Right lobe of liver (tissue), 6 donors: ENCODE measurements around the gene CD58. TPM values are rescaled to one million over a fixed set of nuclear protein-coding genes. Genes with fewer than 3 reads are reported as not detected.

Source experiments
- ATAC-seq, 4 donors: fragments of 200-7000 bp; cut with Tn5 transposase; one replicate each; pipeline ENCODE4 v1.9.1; 2020; ENCODE audit warnings: mild to moderate bottlenecking in 4 of 4, moderate library complexity in 4 of 4
- DNase-seq, 3 donors: peaks; one replicate each; pipeline ENCODE4 v3.0.0-alpha.2; 2020
- H3K27ac ChIP-seq, 3 donors: fragments of 200-600 bp; one replicate each; pipeline ENCODE4 v1.8.0; 2022
- H3K27me3 ChIP-seq, 2 donors: fragments of 200-600 bp; one replicate each; pipeline ENCODE4 v1.8.0; 2022
- H3K36me3 ChIP-seq, 4 donors: fragments of 200-600 bp; sonication (generic) in 1 of 4; one replicate each; pipeline versions ENCODE4 v1.5.1 to v1.8.0; 2017 to 2022; ENCODE audit warnings: control low read depth in 1 of 4
- H3K4me1 ChIP-seq, 4 donors: fragments of 200-600 bp; sonication (generic) in 1 of 4; one replicate each; pipeline versions ENCODE4 v1.5.1 to v1.8.0; 2017 to 2022; ENCODE audit warnings: control low read depth in 1 of 4
- H3K4me3 ChIP-seq, 3 donors: fragments of 200-600 bp; one replicate each; pipeline ENCODE4 v1.8.0; 2022
- H3K9me3 ChIP-seq, 4 donors: fragments of 200-600 bp; sonication (generic) in 1 of 4; one replicate each; pipeline versions ENCODE4 v1.5.1 to v1.8.0; 2017 to 2022; ENCODE audit warnings: control low read depth in 1 of 4
- CTCF ChIP-seq, 4 donors: fragments of 200-600 bp in 3 of 4; fragments of 450-650 bp in 1 of 4; IDR thresholded peaks; one replicate each; pipeline versions ENCODE4 v1.5.1 to v1.8.0; 2016 to 2022; ENCODE audit warnings: antibody characterized with exemption in 4 of 4, mild to moderate bottlenecking in 2 of 4
- POLR2A ChIP-seq: fragments of 450-650 bp; IDR thresholded peaks from one replicate; pipeline ENCODE4 v1.6.1; 2017; ENCODE audit warnings: antibody characterized with exemption, mild to moderate bottlenecking
- WGBS: methylation state at CpG from one replicate; pipeline ENCODE4 v1.1.6; 2018; ENCODE audit warnings: low coverage, low lambda C conversion rate; ENCODE audit not compliant: insufficient coverage; ENCODE audit errors: missing lambda C conversion rate; 5-methylcytosine and 5-hydroxymethylcytosine counted together
- intact Hi-C, 2 donors: fragments of 100-400 bp; cut with DNase I; formaldehyde crosslinking; loops; one replicate each; pipeline versions ENCODE4 v1.11.2 to v1.14.1; 2022
- total RNA-seq, 6 experiments: library from RNA; depleted of rRNA in 2 of 6; stranded (reverse); fragments of >200 nt in 2 of 6; fragmentation: NEBNext Ultra II Directional in 3 of 6; extraction: Animal tissue kit (Norgen Biotek cat#: 25700) in 3 of 6; gene quantifications; one replicate each; pipeline versions ENCODE4 v1.1.0 to v1.2.4, GENCODE V29; 2016 to 2023
- donor health status: DM: no; HTN: yes; CAD: no.
- donor health status: DM: no; HTN: no; CAD: no.
- donor health status: DM: no; HTN: no; CAD: no.
- donor health status: DM: no; HTN: yes; CAD: no.
- donor health status: DM: no; HTN: yes; CAD: no.

CD58 gene
- total RNA-seq, 6 experiments from 2014 or later = 3.5 to 13.8 (median 7.5) TPM

GRCh38 chr1:116529199-116529631 lies 41.6 kb downstream of the CD58 start:
- TF ChIP-seq POLR2A (no peak), CTCF (IDR thresholded peaks at IDR 0.05) (no peak)
- Histone ChIP-seq H3K4me3 (no peak overlapping the region), H3K27ac (no peak overlapping the region), H3K4me1 (no peaks in the 10 kb centered on the region), H3K36me3 (peaks cover 0 to 2% (median 0%) of the 10 kb centered on the region in 4 donors), H3K27me3 (no peaks in the 10 kb centered on the region), H3K9me3 (no peaks in the 10 kb centered on the region)
- 83% methylated on average over 3 of the region's 3 CpGs for WGBS
- DNase-seq (no peak), ATAC-seq (no peak)
- intact Hi-C loops = no loop called here

GRCh38 chr1:116528329-116529083 lies 42.3 kb downstream of the CD58 start:
- no peak overlapping the region for H3K4me3 ChIP-seq
- DNase-seq (no peak), ATAC-seq (no peak)
- H3K27me3 ChIP-seq = no peaks in the 10 kb centered on the region
- H3K4me1 ChIP-seq = no peaks in the 10 kb centered on the region
- H3K9me3 ChIP-seq = no peaks in the 10 kb centered on the region
- WGBS = 83% methylated on average over 1 of the region's 1 CpG
- intact Hi-C loops = no loop called here
- no peak overlapping the region for H3K27ac ChIP-seq
- TF ChIP-seq POLR2A (no peak), CTCF (IDR thresholded peaks at IDR 0.05) (no peak)
- H3K36me3 ChIP-seq = no peaks in the 10 kb centered on the region

DNA sequence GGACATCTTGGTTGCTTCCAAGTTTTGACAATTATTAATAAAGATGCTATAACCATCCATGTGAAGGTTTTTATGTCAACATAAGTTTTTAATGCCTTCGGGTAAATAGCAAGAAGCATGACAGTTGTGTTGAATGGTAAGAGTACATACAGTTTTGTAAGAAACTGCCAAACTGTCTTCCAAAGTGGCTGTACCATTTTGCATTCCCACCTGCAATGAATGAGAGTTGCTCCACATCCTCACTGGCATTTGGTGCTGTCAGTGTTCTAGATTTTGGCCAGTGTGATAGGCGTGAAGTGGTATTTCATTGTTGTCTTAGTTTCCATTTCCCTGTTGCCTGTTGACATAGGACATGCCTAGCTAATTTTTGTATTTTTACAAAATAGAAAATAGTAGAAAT lies 45.4 kb downstream of the CD58 start:
- Histone ChIP-seq H3K4me1 (no peaks in the 10 kb centered on the region), H3K9me3 (no peaks in the 10 kb centered on the region), H3K27me3 (no peaks in the 10 kb centered on the region), H3K36me3 (no peaks in the 10 kb centered on the region), H3K4me3 (no peak overlapping the region), H3K27ac (no peak overlapping the region)
- intact Hi-C loops = no loop called here
- ATAC-seq (no peak), DNase-seq (no peak)
- TF ChIP-seq POLR2A = no peak
- TF ChIP-seq CTCF (IDR thresholded peaks at IDR 0.05) = no peak
- WGBS = 88% methylated on average over 2 of the region's 2 CpGs

- 91% methylated on average over 3 of the region's 3 CpGs for WGBS
- no peak for DNase-seq
- no peak overlapping the region for H3K27ac ChIP-seq
- no peaks in the 10 kb centered on the region for H3K36me3 ChIP-seq
- TF ChIP-seq POLR2A (no peak), CTCF (IDR thresholded peaks at IDR 0.05) (no peak)
- H3K27me3 ChIP-seq = no peaks in the 10 kb centered on the region
- H3K4me1 ChIP-seq = no peaks in the 10 kb centered on the region
- no peak overlapping the region for H3K4me3 ChIP-seq
- no peak for ATAC-seq
- intact Hi-C loops = no loop called here
- no peaks in the 10 kb centered on the region for H3K9me3 ChIP-seq
Measured at GRCh38 chr1:116521186-116521585, 49.6 kb downstream of the CD58 start.
